Measurements from ENCODE around the gene EMC8.
"Not testable (repeated sequence)": the region's sequence is repeated elsewhere in the genome, so short reads cannot be mapped to it uniquely, and the experiment has no call there.

Gene EMC8

DNA sequence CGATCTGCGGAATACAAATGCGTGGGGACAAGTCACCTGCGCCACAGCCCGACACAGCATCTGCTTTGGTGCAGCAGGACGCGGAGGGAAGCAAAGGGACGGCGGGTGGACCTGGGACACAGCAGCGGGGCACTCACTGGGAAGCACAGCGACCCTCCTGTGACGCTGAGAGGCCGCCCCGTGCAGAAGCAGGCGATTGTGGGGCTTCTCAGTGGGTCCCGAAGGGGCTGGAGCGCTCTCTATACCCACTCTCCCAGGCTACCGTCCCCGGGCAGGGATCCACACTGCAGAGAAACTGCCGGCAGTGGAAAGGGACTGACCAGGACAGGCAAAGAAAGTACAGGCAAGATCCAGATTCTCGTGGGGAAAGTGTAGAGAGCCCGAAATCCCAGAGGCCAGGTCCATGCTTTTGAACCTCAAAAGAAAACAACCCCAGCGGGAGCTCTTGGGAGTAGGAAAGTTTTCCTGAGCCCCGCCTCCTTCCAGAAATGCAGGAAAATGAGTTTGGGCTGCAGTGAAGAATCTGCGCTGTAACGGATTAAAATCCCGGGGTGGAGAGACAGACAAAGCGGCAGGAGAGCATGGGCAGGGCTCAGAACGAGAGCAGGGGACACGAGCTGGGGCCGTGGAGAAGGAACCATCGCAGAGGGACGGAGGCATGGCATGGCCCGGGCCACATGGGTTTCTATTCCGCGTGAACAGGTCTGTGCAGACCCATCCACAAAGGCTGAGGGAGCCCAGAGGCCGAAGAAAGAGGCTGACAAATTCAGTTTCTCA, 12.9 kb upstream of the EMC8 start:
- no peak for DNase-seq (ENCODE audit: low read depth)

GRCh38 chr16:85810742-85811115, 11.4 kb upstream of the EMC8 start:
- no peak for DNase-seq (ENCODE audit: low read depth)

DNA sequence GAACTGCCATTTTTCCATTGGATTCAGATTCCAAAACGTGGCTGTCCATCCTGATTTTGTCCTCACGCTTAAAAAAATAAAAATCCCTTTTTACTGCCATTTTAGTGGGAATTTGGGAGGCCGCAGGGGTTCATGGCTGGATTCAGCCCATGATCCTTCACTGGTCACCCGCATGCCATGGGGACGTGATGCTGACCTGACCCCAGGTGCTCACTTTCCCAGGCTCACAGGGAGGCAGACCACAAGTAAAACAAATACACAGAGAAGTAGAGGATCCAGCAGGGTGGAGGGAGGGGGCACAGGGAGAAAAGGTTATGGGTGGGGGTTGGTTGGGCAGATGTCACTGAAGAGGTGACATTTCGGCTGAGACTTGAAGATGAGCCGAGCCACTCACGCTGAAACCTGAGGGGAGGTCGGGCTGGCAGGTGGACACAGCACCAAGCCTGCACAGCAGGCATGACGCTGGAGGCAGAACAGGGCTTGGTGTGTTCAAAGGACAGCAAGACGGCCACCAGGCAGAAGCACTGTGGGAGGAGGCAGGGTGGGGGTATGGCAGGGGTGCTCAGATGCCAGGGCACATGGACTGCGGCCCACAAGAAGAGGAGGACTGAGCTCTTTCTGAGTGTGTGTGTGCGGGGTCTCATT, 10.9 kb upstream of the EMC8 start:
- no peak for DNase-seq (ENCODE audit: low read depth)

GRCh38 chr16:85809645-85810044, 10.3 kb upstream of the EMC8 start:
- DNase-seq (ENCODE audit: low read depth): no peak

DNA sequence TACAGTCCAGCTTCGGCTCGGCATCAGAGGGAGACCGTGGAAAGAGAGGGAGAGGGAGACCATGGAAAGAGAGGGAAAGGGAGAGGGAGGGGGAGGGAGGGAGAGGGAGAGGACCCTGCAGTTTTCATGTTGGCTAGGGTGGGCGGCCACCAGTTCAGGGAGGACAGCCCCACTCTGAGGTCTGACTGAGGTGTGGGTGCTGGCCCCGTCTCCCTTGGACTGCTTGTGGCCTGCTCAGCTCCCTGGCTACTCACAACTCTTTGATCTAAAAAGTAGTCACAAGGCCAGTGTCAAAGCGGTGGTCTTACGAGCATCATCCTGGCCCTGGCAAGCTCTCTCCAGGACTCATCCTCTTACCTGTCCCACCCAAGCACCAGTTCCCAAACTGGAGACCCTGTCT, 9.6 kb upstream of the EMC8 start:
- no peak for DNase-seq (ENCODE audit: low read depth)

DNA sequence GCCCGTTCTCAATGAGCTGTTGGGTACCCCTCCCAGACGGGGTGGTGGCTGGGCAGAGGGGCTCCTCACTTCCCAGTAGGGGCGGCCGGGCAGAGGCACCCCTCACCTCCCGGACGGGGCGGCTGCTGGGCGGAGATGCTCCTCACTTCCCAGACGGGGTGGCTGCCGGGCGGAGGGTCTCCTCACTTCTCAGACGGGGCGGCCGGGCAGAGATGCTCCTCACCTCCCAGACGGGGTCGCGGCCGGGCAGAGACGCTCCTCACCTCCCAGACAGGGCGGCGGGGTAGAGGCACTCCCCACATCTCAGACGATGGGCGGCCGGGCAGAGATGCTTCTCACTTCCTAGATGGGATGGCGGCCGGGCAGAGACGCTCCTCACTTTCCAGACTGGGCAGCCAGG, 8.8 kb upstream of the EMC8 start:
- not testable (repeated sequence) for DNase-seq (ENCODE audit: low read depth)

- not testable (repeated sequence) for DNase-seq (ENCODE audit: low read depth)
Measured at GRCh38 chr16:85807340-85807739, 8.0 kb upstream of the EMC8 start.

DNA sequence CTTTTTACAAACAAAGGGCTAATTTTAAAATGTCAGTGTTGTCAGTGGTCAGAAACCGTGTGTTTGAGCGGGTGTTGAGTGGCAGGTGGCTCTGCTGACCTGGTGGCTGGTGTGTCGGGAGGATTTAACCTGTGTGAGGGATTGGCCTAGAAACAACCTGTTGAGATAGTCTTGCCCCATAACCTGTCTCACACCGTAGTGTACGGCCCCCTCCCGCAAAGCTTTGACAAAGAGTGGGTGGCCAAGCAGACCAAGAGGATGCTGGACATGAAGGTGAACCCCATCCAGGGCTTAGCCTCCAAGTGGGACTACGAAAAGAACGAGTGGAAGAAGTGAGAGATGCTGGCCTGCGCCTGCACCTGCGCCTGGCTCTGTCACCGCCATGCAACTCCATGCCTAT, 7.2 kb upstream of the EMC8 start:
- no peak for DNase-seq (ENCODE audit: low read depth)

DNA sequence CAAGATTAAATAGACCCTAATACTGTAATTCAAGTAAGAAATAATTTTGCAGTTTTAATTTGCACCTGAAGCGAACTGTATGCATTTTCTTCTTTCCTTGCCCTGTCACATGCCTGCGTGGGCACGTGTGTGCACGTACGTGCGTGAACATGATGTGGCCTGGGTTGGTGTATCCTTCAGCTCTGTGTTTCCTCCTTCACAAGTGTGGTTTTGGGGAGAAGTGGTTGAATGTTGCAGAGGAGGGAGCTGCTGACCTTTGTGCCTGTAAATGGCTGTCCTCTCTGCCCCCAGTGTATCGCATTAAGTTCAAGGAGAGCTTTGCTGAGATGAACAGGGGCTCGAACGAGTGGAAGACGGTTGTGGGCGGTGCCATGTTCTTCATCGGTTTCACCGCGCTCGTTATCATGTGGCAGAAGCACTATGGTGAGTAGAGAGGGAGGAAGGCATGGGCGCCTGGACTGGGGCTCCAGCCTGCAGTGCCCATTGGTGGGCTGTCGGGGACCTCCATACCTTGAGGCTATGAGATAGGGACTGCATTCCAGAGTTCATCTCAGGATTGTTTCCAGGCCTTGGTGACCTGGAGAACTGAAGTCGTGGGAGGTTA, 6.2 kb upstream of the EMC8 start:
- DNase-seq (ENCODE audit: low read depth): no peak

GRCh38 chr16:85803570-85803969, 4.2 kb upstream of the EMC8 start:
- DNase-seq (ENCODE audit: low read depth): no peak

DNA sequence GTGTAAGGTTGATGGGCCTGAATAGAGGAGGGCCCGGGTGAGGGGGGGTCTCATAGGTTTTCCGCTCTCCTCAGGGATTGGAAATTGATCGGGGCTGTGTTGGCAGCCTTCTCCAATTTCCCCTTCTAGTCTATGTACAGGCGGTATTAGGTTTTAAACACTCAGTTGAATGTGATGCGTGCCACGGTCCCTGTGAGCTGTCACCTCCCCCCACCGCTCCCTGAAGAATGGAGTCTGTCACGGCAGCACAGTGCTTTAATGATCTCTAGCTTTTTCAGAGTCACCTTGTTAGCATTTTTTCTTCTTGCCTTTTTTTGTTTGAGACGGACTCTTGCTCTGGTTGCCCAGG, 951 bp upstream of the EMC8 start:
- DNase-seq (ENCODE audit: low read depth): no peak

DNA sequence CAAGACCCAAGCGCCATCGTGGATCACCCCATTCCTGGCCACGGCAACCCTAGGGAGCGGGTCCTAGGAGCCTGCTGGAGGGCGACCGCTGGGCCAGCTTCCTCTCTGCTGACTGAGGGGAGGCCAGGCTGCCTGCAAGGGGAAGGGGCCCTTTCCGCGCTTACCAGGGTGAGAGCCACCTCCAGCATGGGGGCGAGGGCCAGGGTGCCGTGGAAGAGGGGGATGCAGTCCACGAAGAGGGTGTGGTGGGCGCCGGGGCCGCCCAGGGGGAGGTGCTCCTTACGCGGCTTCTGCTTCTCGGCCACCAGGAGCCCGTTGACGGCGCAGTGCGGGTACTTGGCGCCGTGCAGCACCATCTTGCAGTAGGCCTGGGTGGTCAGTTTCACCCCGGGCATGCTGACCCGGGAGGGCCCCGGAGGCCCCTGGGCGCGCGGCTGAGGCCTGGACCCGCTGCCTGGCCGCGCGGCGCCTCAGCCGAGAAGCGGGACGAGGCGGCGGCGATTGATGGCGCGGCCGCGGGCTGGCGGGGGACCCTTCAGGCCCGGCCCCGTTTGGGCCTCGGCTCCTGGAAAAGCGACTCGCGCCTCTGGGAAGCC, 345 bp downstream of the EMC8 start:
- DNase-seq (ENCODE audit: low read depth): no peak

DNA sequence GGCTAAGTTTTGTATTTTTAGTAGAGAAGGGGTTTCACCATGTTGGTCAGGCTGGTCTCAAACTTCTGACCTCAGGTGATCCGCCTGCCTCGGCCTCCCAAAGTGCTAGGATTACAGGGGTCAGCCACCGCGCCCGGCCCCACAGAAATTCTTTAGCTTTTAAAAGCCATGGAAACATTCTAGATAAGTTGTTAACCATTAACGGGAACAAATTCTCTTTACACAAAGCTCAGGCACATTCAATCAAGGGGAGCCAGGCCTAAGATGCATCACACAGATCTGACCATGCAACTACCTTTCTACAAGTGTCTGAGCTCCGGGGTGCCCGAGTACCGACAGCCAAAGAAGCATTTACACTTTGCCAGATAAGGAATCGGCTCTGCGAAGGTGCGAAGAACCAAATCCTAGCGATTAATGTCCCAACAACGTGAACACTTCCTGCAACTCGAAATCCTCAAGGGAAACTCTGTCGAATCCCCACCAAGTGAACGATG, 1.0 kb downstream of the EMC8 start:
- DNase-seq (ENCODE audit: low read depth): no peak

- DNase-seq (ENCODE audit: low read depth): no peak
Measured at GRCh38 chr16:85796599-85796998, 2.7 kb downstream of the EMC8 start.

DNA sequence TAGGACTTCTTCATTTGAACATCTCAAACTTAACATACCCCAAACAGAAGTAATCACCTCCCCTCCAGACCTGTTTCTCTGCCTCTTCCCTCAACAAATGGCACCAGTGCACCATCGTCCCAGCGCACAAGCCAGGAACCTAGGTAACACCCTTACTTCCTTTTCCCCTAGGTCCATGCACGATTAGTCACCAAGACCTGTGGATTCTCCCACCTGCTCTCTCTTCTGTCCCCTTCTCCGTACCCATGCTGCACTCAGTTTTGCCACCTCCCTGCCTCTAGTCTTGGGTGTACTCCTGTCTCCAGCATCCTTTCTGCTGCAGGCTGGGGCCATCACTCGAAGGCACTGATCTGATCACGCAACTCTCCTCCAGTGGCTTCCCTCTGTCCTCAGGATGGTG, 3.2 kb downstream of the EMC8 start:
- no peak for DNase-seq (ENCODE audit: low read depth)

GRCh38 chr16:85794696-85795095, 4.6 kb downstream of the EMC8 start:
- DNase-seq (ENCODE audit: low read depth): no peak

GRCh38 chr16:85793662-85794298, 5.6 kb downstream of the EMC8 start:
- DNase-seq (ENCODE audit: low read depth): no peak

DNA sequence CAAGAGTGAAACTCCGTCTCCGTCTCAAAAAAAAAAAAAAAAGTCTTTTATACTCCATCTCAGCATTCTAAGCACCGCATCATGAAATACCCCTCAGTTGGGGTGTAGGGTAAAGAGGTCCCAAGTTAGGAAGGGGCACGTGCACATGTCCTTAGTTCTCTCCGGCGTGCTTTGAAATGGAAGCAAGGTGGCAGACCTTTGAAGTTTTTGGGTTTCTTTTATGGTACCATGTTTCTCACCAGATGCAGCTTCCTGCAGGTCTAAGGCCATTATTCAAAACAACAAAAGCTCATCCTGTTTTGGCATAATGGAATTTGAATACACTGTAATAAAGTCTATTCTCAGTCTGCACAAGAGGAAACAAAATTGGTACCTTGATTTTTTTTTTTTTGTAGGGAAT, 9.6 kb downstream of the EMC8 start:
- DNase-seq (ENCODE audit: low read depth): no peak

DNA sequence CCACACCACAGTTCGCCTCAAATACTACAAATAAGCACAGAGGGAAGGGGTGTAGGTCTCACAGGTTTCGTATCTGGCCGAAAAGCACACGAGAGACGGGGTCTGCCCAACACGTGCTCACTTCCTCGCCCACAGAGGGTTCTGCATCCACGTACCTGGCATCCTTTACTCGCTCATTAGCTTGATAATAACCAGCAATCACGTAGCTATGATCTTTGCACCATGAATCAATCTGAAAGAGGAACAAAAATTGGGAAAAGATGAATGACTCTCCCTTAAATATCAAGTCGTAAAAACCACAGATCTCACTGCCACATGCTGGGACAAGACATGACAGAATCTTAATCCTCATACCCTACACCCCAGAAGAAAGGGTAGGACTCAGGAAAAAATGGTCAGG, 10.5 kb downstream of the EMC8 start:
- DNase-seq (ENCODE audit: low read depth): no peak

- DNase-seq (ENCODE audit: low read depth): no peak
Measured at GRCh38 chr16:85785927-85786326, 13.4 kb downstream of the EMC8 start.

DNA sequence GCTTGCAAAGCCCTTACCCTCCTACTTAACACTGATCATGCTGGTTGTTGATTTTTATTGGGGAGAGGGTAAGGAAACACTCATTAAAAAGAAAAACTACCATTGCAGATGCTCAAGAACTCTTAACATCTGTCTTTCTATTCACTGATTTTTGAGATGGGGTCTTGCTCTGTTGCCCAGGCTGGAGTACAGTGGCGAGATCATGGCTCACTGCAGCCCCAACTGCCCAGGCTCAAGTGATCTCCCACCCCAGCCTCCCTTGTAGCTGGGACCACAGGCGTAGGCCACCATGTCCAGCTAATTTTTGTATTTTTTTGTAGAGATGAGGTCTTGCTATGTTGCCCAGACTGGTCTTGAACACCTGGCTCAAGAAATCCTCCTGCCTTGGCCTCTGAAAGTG, 14.5 kb downstream of the EMC8 start:
- no peak for DNase-seq (ENCODE audit: low read depth)

GRCh38 chr16:85783441-85783840, 15.9 kb downstream of the EMC8 start:
- DNase-seq (ENCODE audit: low read depth): no peak

DNA sequence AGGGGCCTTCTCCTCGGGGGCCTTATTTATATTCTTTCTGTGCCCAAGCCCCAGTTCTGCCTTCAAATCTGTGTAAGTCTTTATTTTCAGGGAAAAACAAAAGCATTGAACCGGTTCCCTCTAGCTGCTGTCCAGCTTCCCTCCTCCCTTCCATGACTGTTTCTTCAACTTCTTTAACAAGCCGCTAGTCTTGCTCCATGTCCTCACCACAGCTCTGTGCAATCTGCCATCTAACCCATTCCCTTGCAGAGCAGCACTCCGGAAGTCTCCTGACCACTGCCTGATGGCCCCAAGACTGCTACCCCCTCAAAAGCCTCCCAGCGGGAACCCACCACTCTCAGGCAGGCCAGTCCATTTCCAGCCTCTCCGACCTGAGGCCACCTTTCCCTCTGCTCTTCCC, 16.9 kb downstream of the EMC8 start:
- DNase-seq (ENCODE audit: low read depth): no peak

All from GM04503 (cell line).